Muscle of arm (tissue), 12 donors: ENCODE data around the gene EXOC7. TPM values are rescaled to one million over a fixed set of nuclear protein-coding genes. Genes with fewer than 3 reads are reported as not detected.
"Not testable (repeated sequence)": the region's sequence is repeated elsewhere in the genome, so short reads cannot be mapped to it uniquely, and the experiment has no call there.

ENCODE experiments used
- DNase-seq: peaks from one replicate; pipeline ENCODE4 v3.0.0-alpha.2; 2013
- polyA plus RNA-seq, 12 donors: library from polyadenylated mRNA; unstranded; fragments of 120-200 nt; gene quantifications; one replicate each; pipeline ENCODE4 v1.2.1, GENCODE V29; 2013; ENCODE audit not compliant: insufficient read length in 12 of 12

EXOC7 gene
- polyA plus RNA-seq, 12 donors: 56.3 to 120 (median 90.6) TPM

DNA sequence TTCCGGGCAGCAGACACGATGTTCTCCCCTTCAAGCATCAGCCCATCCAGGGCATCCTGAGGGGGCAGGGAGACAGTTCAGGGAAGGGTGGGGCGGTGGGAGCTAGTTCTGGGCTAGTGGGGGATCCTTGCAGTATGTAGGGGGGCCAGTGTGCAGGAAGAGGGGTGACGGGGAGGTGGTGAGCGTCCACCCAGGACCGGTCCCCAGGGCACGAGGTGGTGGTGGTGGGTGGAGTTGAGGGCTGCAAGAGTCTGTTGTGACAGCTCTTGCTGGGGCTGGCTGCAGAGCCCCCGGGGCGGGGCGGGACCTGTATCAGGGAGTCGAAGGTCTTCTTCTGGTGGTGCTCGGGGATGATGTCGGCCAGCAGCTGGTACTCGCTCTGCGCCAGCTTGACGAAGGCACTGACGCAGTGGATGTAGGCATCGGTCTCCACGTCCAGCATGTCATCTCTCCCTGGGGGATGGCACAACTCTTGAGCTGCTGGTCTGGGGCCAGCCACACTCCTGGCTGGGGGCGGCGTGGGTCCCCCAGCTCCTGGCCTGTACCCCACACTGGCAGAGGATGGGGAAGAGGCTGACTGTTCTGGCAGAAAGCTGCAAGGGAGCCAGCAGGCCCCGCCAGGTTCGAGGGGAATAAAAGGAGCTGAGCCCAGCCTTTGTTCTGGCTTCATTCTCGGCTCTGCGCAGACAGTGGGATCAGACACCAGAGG lies 14.6 kb downstream of the EXOC7 start:
- DNase-seq: no peak

DNA sequence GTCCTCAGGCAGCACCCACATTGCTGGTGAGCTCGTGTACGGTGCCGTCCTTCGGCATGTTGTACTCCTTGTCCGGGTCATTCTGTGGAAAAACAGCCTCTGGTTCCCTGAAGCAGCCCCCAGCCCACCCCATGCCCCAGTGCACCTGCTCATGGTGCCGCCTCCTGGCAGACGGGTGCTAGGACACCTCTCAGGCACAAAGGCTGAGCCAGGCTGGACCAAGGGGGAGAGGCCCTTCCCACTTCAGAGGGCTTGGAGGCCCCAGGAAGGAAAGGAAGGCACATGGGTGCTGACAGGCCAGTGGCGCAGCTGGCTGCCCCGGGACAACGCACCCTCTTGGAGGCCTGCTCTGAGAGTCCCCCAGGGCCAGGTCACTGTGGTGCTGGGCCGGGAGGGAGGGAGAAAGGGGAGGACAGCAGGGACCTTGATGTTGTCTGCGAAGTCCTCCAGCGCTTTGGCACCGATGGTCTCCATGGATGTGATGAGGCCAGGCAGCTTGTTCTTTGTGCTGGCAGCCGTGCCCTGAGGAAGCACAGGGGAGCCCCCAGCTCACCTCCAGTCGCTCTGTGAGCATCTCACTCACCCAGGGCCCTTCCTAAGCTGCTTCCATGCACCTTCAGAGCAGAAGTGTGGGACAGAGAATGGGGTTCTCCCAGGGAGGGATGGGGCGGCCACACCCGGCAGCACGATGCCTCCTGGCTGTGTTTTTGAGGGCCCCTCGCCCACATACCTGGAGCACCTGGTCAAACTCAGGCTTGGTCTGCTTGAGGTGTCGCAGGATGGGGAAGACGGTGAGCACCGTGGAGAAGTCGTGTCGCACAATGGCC lies 15.3 kb downstream of the EXOC7 start:
- no peak for DNase-seq

DNA sequence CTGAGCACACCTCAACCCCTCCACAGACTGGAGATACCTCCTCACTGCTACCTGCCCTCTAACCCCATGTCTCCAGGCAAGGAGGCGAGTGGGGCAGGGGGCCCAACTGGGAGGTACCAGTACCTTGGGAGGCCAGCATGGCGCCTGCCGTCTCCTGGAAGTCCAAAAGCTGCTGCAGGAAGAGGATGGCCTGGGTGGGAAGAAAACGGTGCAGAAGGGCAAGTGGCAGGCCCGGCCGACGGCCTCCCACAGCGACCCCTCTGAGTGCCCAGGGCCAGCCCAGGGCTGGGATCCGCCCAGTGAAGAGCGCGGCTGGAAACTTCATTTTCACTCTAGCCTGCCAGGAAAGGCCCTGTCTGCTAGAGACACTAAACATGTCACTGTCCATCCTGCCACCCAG lies 16.1 kb downstream of the EXOC7 start:
- DNase-seq: no peak

DNA sequence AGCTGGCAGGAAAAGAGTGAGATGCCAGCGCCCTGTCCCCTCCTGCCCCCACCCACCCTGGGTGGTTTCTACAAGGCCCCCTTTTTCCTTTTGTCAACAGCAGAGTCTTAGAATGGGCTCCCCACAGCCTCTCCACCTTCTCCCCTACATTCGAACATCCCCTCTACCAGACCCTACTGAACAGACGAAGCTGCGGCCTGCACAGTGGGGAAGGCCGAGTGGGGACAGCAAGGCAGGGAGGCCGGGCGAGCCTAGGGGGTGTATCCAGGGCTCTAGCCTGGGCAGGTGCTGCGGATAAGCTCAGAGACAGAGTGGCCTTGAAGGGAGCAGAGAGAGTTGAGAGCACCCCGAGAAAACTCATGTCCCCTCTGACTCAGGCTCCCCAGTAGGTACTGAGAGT lies 17.2 kb downstream of the EXOC7 start:
- DNase-seq: no peak

DNA sequence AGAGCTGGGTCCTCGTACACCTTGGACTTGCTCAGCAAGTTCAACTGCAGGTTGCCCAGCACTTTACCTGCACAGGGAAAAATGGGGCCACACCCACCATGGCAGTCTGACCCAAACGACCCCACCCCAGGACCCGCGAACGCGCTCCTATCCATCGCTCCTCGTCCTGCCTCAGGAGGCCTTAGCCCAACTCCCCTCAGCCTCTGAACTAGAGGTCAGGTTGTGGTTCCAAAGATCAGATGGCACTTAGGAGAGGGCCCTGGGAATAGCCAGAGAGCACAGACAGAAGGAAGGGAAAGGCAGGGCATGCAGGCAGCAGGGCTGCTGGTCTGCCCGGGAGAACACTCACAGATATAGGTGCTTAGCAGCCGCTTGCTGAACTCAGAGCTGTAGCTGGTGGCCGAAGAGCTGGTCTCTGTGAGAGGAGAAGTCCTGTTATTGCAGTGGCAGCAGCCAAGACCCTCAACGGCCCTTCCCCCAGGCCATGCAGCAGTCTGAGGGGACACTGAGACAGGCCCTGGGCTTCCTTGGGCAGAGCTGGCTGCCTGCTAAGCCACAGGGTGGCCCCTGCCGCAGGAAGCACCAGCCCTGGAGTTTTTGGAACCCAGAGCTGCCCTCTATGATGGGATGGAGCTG lies 17.7 kb downstream of the EXOC7 start:
- no peak for DNase-seq

DNA sequence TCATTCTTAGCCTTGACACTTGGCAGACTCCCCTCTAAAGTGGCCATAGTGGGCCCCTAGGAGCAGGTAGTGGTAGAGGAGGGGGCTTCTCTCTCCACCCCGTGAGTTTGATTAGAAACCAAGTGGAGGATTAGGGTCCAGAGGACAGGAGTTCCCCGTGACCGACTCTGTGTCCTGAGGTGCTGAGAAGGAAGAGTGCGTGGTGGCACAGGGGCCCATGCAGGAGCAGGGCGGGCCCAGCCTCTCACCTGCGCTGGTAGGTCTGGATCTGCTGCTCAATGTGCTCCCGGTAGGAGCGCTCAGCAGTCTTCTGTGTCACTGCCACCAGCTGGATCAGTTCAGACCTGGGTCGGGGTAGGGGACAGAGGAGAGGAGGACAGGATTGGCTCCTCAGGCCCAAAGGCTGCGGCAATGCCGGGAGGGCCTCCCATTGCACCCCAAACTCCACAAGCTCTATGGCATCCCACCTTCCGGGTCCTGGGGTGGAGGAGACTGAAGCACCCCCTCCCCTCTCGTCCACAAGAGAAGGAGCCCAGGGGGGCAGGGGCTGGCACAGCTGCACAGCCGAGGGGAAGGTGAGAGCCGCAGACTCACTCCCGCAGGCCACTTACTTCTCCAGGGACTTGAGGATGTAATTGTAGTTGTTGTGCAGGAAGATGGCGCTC lies 18.4 kb downstream of the EXOC7 start:
- DNase-seq: no peak

DNA sequence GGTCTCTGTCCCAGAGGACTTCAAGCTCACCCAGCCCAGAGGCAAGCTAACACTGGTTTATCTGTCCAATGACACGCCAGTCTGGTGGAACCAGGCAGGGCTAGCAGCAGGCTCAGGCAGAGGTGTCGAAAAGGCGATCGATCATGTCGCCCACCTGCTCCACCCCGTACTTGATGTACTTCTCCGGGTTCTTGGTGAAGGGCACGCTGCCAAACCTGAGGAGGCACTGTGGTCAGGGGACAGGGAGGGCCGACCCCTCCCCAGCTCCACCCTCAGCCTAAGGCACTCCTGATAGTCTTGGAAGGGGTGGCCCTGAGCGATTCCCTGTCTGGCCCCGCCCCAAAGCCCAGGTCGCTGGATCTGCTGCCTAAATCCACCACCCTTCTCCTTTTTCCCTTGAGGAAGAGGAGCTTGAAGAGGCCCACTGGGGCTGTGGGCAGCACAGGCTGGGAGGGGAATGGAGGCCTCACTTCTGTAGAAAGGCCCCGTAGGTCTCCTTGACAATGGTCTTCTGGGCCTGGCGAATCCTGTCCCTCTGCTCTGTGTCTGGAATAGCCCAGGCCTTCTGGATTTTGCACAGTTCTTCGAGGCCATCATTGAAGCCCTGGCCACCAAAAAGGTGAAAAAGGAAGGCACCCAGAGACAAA lies 19.9 kb downstream of the EXOC7 start:
- no peak for DNase-seq

DNA sequence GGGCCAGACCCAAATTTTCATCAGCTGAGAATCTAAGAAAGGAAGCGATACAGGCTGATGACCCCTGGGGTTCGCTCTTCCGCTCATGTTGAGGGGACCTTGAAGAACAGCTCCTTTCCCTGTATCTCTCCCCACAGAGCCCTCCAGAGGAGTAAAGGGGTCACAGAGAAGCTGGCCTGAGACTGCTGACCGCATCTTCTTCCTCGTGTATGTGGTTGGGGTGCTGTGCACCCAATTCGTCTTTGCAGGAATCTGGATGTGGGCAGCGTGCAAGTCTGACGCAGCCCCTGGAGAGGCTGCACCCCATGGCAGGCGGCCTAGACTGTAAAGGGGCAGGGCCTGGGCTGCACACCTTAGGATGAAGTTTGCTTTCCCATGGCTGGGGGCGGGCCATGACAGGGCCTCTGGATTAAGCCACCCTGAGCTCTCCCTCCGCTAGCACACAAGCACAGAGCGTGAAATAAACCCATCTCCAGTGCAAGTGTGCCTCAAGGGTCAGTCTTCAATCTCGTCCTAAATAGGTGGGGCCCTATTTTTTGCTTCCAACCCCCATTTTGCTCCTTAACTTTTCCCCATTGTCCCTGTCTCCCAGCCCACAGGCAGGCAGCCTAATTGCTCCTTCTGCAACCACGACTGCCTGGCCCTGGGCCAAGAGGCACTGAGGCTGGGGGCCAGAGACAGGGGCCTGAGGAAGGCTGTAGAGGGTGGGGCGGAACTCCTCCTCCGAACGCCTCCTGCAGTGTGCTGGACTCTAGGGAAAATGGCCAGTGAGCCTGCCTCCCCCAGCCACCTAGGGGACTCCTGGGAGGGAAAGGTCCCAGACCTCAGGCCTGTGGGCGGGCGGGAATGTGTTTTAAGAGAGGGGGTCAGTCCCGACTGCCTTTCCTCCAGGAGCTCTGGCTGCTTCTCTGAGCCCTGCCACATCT lies 21.0 kb downstream of the EXOC7 start:
- no peak for DNase-seq

DNA sequence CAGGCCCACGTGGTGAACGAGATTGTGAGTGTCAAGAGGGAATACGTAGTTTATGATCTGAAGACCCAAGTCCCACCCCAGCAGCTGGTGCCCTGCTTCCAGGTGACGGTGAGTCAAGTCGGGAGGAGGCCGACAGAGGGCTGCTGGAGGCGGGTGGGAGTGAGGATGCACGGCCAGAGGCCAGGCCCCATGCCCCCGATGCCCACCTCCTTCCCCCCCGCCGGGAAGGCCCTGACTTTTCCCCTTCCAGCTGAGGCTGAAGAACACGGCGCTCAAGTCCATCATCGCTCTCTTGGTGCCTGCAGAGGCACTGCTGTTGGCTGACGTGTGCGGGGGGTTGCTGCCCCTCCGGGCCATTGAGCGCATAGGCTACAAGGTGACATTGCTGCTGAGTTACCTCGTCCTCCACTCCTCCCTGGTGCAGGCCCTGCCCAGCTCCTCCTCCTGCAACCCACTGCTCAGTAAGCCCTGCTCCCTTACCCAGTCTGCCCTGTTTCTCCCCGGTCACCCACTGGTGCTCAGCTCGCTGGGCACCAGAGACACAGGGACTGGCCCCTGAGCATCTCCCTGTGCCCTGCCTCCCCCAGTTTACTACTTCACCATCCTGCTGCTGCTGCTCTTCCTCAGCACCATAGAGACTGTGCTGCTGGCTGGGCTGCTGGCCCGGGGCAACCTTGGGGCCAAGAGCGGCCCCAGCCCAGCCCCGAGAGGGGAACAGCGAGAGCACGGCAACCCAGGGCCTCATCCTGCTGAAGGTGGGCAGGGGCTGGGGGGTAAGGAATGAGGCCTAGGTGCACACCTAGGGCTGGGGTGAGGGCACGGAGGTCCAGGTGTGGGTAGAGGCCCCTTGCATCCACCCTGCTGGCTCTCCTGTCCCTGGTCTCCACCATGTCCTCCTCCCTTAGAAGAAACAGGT lies 22.0 kb downstream of the EXOC7 start:
- DNase-seq: no peak

DNA sequence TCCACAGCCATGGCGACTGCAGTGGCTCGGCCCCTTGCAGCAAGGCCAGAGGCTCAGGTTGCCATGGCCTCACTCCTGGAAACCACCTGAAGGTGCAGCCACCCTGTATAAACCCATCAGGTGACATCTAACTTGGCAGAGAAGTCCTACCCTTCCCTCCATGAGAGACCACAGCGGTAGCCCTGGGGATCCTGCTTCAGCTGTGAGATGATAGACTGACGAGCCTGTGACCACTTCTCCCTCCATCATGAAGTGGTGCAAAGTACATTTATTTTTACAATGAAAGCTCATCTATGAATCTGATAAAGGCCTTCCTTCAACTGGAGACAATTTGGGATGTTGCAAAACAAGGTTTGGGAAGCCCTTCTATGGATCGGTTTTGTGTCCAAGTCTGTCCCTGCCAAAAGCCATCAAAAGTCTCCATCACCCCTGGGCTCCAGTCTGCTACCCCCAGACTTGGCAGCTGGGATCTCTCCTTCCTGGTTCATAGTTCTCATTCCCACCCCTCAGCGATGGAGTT lies 22.8 kb downstream of the EXOC7 start:
- DNase-seq: no peak

DNA sequence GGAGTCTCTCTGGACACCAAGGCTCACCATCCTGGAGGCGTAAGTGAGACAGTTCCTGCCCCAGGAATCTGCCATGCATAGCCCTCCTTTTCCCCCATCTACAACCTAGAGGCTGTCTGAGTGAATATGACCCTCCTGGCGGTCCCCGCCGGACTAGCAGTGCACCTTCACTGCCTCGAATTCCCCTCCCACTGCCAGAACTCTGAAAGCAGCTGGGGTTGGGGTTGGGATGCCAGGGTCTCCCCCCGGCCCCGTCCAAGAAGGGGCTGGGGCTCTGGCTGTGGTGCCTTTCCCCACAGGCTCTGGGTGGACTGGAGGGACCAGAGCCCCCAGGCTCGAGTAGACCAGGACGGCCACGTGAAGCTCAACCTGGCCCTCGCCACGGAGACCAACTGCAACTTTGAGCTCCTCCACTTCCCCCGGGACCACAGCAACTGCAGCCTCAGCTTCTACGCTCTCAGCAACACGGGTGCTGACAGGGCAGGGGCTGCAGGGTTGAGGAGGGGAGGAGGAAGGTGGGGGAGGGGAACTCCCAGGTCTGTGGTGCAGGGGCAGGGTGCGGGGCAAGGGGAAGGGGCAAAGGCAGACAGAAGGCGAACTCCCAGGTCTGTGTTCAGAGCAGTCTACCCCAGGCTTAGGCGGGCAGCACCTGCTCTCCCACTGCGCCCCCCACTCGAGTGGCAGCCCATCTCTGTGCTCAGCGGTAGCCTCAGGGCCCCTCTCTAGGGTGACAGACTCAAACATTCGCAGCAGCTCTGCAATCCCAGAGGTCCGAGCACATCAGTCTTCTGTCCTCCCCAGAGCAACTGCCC lies 23.4 kb downstream of the EXOC7 start:
- DNase-seq: no peak

DNA sequence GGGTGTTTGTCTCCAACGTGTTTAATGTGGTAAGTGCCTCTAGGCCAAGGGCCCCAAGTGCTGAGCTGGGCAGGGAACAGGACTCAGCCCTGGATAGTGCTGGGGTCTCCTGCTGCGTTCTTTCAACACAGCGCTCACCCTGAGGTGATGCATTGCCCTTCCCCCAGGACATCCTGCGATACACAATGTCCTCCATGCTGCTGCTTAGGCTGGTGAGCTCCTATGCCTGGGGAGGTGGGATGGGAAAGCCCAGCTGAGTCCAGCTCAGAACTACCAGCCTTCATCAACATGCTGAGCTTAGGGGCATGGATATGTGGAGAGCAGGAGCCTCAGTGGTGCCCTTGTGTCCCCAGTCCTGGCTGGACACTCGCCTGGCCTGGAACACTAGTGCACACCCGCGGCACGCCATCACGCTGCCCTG lies 24.0 kb downstream of the EXOC7 start:
- DNase-seq: no peak

DNA sequence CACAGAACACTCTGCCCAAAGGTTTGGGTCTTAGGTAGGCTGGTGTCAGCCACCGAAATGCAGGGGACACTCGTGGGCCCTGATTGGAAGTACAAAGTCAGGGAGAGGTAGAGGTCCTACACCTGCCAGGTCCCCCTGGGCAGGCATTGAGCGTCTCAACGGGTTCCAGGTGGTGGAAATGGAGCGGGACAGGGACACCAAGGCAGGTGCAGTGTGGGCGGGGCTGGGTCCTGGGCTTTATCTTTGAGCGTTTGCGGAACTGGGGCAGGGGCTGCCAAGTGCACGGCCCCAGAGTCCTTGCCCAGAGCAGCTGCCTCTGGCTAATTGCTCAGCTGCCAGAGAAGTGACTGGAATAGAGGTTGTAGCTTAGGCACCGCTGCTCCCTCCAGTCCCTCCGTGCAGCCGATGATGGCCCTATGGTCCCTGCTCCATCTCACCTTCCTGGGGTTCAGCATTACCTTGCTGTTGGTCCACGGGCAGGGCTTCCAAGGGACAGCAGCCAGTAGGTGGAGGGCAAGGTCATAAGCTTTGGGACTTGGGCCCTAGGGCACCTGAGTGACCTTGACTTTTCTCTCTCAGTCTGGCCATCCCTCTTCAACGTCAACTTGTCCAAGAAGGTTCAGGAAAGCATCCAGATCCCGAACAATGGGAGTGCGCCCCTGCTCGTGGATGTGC lies 24.6 kb downstream of the EXOC7 start, which contains the start of gene ZACN:
Gene ZACN (plus strand): TSS at position 323 of the 675 bp plus-strand sequence. CDS start 83 bp downstream, at position 406.
- no peak for DNase-seq

DNA sequence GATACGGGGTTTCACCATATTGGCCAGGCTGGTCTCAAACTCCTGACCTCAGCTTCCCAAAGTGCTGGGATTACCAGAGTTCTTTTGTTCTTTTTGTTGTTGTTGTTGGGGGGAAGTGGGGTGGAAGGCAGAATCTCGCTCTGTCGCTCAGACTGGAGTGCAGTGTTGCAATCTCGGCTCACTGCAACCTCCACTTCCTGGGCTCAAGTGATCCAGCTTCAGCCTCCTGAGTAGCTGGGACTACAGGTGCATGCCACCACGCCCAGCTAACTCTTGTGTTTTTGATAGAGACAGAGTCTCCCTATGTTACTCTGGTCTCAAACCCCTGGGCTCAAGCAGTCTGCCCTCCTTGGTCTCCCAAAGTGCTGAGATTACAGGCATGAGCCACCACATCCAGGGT lies 25.2 kb downstream of the EXOC7 start:
- DNase-seq: not testable (repeated sequence)

DNA sequence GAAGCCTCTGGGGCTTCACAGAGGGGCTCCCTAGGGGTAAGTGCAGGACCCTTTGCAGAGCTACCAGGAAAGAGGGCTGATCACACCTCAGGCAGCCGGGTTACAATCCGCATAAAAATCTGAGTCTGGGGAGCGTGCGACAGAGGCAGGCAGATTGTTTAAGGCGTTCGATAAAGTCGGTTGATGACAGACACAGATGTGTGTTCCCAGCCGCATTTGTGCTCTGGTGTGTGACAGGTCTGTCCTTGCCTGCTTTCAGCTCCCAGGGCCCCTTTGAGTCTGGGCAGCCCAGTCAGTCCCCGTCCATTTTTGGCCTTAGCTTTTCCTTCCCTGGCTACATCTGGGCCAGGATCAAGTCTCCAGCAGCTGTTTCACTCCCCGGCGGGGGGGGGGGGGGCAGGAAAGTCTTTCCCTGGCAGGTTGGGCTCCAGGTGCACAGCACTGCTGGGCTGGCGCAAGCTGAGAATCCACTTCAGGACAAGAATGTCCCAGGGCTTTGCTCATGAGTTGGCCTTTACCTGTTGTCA lies 25.9 kb downstream of the EXOC7 start:
- no peak for DNase-seq

DNA sequence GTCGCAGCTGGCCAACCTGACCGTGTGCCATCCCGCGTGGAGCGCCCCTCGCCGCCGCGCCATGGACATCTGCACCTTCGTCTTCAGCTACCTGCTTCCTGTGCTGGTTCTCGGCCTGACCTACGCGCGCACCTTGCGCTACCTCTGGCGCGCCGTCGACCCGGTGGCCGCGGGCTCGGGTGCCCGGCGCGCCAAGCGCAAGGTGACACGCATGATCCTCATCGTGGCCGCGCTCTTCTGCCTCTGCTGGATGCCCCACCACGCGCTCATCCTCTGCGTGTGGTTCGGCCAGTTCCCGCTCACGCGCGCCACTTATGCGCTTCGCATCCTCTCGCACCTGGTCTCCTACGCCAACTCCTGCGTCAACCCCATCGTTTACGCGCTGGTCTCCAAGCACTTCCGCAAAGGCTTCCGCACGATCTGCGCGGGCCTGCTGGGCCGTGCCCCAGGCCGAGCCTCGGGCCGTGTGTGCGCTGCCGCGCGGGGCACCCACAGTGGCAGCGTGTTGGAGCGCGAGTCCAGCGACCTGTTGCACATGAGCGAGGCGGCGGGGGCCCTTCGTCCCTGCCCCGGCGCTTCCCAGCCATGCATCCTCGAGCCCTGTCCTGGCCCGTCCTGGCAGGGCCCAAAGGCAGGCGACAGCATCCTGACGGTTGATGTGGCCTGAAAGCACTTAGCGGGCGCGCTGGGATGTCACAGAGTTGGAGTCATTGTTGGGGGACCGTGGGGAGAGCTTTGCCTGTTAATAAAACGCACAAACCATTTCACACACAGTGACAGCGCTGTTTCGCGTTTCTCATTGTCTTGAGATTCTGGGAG lies 26.6 kb downstream of the EXOC7 start:
- DNase-seq: no peak
